ENCODE data around the gene TEX48.

DNA sequence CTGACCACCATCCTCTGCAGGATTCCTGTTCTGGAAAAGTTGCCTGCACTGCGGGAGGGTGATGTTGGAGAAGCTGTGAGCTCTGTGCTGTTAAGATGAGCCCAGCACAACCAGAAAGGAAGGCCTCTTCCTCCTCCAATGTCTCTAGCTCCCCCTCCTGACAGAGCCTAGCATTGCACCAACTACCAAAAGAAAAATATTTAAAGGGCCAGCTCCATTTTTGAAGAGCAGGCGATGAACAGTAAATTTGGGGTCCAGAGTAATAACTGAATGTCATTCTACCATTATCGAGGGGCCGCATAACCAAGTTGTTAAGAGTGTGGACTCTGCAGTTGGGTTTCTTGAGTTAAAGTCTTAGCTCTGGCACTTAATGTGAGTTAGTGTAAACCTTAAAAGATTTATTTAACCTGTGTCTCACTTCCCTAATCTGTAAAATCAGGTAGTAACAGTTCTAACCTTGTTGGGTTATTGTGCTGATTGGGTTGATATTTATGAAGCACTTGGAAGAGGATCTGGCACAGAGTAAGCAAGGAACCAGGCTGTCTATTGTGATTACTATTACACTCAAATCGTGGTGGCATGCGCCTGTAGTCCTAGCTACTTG, 28.3 kb downstream of the TEX48 start:
- TF ChIP-seq, protein P1, sequence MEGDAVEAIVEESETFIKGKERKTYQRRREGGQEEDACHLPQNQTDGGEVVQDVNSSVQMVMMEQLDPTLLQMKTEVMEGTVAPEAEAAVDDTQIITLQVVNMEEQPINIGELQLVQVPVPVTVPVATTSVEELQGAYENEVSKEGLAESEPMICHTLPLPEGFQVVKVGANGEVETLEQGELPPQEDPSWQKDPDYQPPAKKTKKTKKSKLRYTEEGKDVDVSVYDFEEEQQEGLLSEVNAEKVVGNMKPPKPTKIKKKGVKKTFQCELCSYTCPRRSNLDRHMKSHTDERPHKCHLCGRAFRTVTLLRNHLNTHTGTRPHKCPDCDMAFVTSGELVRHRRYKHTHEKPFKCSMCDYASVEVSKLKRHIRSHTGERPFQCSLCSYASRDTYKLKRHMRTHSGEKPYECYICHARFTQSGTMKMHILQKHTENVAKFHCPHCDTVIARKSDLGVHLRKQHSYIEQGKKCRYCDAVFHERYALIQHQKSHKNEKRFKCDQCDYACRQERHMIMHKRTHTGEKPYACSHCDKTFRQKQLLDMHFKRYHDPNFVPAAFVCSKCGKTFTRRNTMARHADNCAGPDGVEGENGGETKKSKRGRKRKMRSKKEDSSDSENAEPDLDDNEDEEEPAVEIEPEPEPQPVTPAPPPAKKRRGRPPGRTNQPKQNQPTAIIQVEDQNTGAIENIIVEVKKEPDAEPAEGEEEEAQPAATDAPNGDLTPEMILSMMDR (IDR thresholded peaks at IDR 0.05) = peak; percentile 88 to 93 (median 91)
- TF ChIP-seq EP300 (IDR thresholded peaks at IDR 0.05; ENCODE audit: low read depth) = no peak

Measured in transverse colon (tissue), 3 donors.